ENCODE data around the gene PFDN6. TPM values are rescaled to one million over a fixed set of nuclear protein-coding genes. Genes with fewer than 3 reads are reported as not detected.

PFDN6 gene
- polyA plus RNA-seq, 3 donors = 26.0 to 36.2 (median 28.4) TPM

DNA sequence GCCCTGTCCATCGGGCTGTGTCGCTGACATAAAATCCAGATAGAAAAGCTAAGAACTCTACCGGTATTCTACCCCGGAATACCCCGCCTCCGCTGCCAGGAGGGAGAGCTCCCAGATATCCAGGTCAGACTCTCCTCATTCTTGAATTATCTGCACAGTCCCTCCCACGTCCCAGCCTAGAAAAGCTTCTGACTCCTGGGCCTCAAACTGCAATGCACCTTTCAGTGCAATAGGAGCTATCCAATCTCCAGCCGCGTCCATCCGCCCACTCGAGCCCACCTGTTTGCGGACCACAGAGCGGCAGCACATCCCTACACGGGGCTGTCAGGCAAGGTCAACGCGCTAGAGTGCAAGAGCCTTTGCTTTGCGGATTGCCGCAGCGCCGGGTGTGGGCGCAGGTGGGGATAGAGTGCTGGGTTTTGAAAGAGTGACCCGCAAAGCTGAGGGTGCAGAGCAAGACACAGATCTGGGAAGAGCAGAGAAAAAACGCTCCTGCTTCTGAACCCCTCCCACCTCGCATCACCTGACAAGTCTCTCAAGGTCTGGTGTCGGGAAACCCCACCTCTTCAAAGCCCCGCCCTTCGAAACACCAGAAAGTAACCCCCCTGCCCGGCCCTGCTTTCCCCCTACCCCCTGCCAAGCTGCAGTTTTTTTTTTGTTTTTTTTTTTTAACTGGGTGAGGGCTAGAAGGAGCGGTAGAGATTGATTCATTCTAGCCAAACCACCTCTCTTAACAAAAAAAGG is 23.1 kb downstream of the PFDN6 start:
- Histone ChIP-seq H3K4me3 (replicated peaks in 1 of 3; ENCODE audit: low read depth in 2 of 3, low read length in 3 of 3) (peak overlapping the region; percentile 75 to 98 (median 96)), H2AFZ (ENCODE audit: insufficient read depth, low read depth, low read length, poor library complexity, severe bottlenecking) (peak overlapping the region; percentile 57), H3K4me2 (replicated peaks; ENCODE audit: extremely low read depth, low read length, poor library complexity, severe bottlenecking) (peak overlapping the region; percentile 90), H3K4me1 (ENCODE audit: control insufficient read depth in 1 of 2, insufficient read depth in 2 of 2, low read length in 2 of 2) (peaks cover 39 to 42% of the 10 kb centered on the region in 2 donors), H3K9me3 (replicated peaks in 1 of 2; ENCODE audit: control insufficient read depth in 1 of 2, insufficient read depth in 1 of 2, low read length in 2 of 2) (no peaks in the 10 kb centered on the region), H3K79me2 (ENCODE audit: insufficient read depth, low read length) (peaks cover 93% of the 10 kb centered on the region), H3K36me3 (replicated peaks in 1 of 2; ENCODE audit: control insufficient read depth in 1 of 2, insufficient read depth in 2 of 2, low read length in 2 of 2) (peaks cover 14 to 39% of the 10 kb centered on the region in 2 donors), H4K20me1 (ENCODE audit: insufficient read depth, low read length) (peaks cover 68% of the 10 kb centered on the region), H3K27me3 (ENCODE audit: control insufficient read depth in 2 of 2, insufficient read depth in 2 of 2, low read length in 2 of 2) (no peaks in the 10 kb centered on the region), H3K27ac (ENCODE audit: low read depth in 1 of 2, low read length in 2 of 2) (peak overlapping the region; percentile 98 to 100), H3K9ac (ENCODE audit: insufficient read depth, low read length, poor library complexity, severe bottlenecking) (peak overlapping the region; percentile 98)
- H3K9me3 Mint-ChIP-seq = peaks cover 0 to 3% (median 0%) of the 10 kb centered on the region in 7 donors
- peak; percentile 35 to 71 (median 61) for DNase-seq
- H3K36me3 Mint-ChIP-seq = peaks cover 29 to 52% of the 10 kb centered on the region in 2 donors
- TF ChIP-seq, protein P1, sequence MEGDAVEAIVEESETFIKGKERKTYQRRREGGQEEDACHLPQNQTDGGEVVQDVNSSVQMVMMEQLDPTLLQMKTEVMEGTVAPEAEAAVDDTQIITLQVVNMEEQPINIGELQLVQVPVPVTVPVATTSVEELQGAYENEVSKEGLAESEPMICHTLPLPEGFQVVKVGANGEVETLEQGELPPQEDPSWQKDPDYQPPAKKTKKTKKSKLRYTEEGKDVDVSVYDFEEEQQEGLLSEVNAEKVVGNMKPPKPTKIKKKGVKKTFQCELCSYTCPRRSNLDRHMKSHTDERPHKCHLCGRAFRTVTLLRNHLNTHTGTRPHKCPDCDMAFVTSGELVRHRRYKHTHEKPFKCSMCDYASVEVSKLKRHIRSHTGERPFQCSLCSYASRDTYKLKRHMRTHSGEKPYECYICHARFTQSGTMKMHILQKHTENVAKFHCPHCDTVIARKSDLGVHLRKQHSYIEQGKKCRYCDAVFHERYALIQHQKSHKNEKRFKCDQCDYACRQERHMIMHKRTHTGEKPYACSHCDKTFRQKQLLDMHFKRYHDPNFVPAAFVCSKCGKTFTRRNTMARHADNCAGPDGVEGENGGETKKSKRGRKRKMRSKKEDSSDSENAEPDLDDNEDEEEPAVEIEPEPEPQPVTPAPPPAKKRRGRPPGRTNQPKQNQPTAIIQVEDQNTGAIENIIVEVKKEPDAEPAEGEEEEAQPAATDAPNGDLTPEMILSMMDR (IDR thresholded peaks at IDR 0.05) = no peak
- peak overlapping the region; percentile 95 to 100 (median 99) for H3K27ac Mint-ChIP-seq
- peaks cover 51% of the 10 kb centered on the region for H3K4me1 Mint-ChIP-seq
- H3K4me3 Mint-ChIP-seq = peak overlapping the region; percentile 98
- intact Hi-C loops (cut with micrococcal nuclease) = loop anchor here in 1 of 2 donors (1.0 to 10.0 kb wide), 2 partner anchors 12 to 102 kb away; partner anchors contain the start of genes CUTA and PHF1
- WGBS (ENCODE audit: insufficient coverage) = 45% methylated on average over 13 of the region's 29 CpGs
- H3K27me3 Mint-ChIP-seq (ENCODE audit: low read depth in 3 of 3) = peaks cover 0 to 1% (median 0%) of the 10 kb centered on the region in 3 donors

DNA sequence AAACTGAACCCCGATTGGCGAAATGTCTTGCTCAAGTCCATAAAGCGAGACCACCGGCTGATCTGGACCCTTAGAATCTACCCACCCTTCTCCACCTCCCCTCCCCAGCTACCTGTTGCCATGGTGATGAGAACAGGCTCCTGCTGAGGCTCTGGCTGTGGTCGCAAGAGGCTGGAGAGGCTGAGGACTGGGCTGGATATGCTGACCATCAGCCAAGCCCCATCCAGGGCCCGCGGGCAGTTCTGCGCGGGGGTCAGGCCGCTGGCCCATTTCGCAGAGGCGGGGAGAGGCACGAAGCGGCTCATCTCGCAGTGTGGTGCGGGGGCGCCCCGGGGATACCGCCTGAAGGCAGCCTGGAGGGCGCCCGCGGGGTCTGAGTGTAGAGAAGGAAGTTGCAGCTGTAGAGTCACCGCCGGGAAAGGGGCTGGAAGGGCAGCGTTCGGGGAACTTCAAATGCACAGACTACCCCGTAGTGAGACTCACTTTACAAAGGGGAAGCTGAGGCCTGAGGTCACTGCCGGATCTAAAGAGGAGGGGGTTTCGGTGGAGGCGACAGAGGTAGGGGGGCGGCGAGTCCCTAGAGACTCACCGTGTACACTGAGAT is 23.8 kb downstream of the PFDN6 start:
- Histone ChIP-seq H2AFZ (ENCODE audit: insufficient read depth, low read depth, low read length, poor library complexity, severe bottlenecking) (peak overlapping the region; percentile 57), H3K4me2 (replicated peaks; ENCODE audit: extremely low read depth, low read length, poor library complexity, severe bottlenecking) (peak overlapping the region; percentile 90), H3K9me3 (replicated peaks in 1 of 2; ENCODE audit: control insufficient read depth in 1 of 2, insufficient read depth in 1 of 2, low read length in 2 of 2) (no peaks in the 10 kb centered on the region), H3K27me3 (ENCODE audit: control insufficient read depth in 2 of 2, insufficient read depth in 2 of 2, low read length in 2 of 2) (no peaks in the 10 kb centered on the region), H3K79me2 (ENCODE audit: insufficient read depth, low read length) (peaks cover 86% of the 10 kb centered on the region), H3K27ac (ENCODE audit: low read depth in 1 of 2, low read length in 2 of 2) (peak overlapping the region; percentile 98 to 100), H3K36me3 (replicated peaks in 1 of 2; ENCODE audit: control insufficient read depth in 1 of 2, insufficient read depth in 2 of 2, low read length in 2 of 2) (peaks cover 10 to 35% of the 10 kb centered on the region in 2 donors), H3K9ac (ENCODE audit: insufficient read depth, low read length, poor library complexity, severe bottlenecking) (peak overlapping the region; percentile 98), H3K4me3 (replicated peaks in 1 of 3; ENCODE audit: low read depth in 2 of 3, low read length in 3 of 3) (peak overlapping the region; percentile 75 to 98 (median 96)), H4K20me1 (ENCODE audit: insufficient read depth, low read length) (peaks cover 61% of the 10 kb centered on the region), H3K4me1 (ENCODE audit: control insufficient read depth in 1 of 2, insufficient read depth in 2 of 2, low read length in 2 of 2) (peaks cover 41 to 45% of the 10 kb centered on the region in 2 donors)
- DNase-seq = peak; percentile 78 to 93 (median 81)
- Mint-ChIP-seq H3K27me3 (ENCODE audit: low read depth in 3 of 3) (peaks cover 0 to 1% (median 0%) of the 10 kb centered on the region in 3 donors), H3K4me3 (peak overlapping the region; percentile 98), H3K36me3 (peaks cover 24 to 48% of the 10 kb centered on the region in 2 donors), H3K9me3 (peaks cover 0 to 6% (median 0%) of the 10 kb centered on the region in 7 donors), H3K4me1 (peaks cover 53% of the 10 kb centered on the region), H3K27ac (peak overlapping the region; percentile 95 to 100 (median 99))
- WGBS (ENCODE audit: insufficient coverage) = 0% methylated on average over 33 of the region's 33 CpGs
- intact Hi-C loops (cut with micrococcal nuclease) = loop anchor here in 1 of 2 donors (1.0 to 10.0 kb wide), 2 partner anchors 13 to 102 kb away; partner anchors contain the start of genes CUTA and PHF1
- TF ChIP-seq, protein P1 (IDR thresholded peaks at IDR 0.05) = no peak
